Esophagus muscularis mucosa (tissue), 4 donors: ENCODE data around the gene NUDC. TPM values are rescaled to one million over a fixed set of nuclear protein-coding genes. Genes with fewer than 3 reads are reported as not detected.

Experiments used
- DNase-seq: peaks from one replicate; pipeline ENCODE4 v3.0.0-alpha.2; 2017; ENCODE audit errors: extremely low spot score
- H3K27ac ChIP-seq, 4 donors: fragments of 200-600 bp; sonication (generic); replicated peaks in 1 of 4; 1 replicate in 3 of 4; 2 replicates in 1 of 4; pipeline ENCODE4 v1.5.1; 2016 to 2019; ENCODE audit warnings: mild to moderate bottlenecking in 1 of 4
- H3K27me3 ChIP-seq, 4 donors: fragments of 200-600 bp; sonication (generic); one replicate each; pipeline versions ENCODE4 v1.5.1 to v1.6.0; 2016 to 2019
- H3K36me3 ChIP-seq, 4 donors: fragments of 200-600 bp; sonication (generic); one replicate each; pipeline ENCODE4 v1.5.1; 2016 to 2019
- H3K4me1 ChIP-seq, 4 donors: fragments of 200-600 bp; sonication (generic); one replicate each; pipeline ENCODE4 v1.5.1; 2016 to 2019
- H3K4me3 ChIP-seq, 4 donors: fragments of 200-600 bp; sonication (generic); 1 replicate in 2 of 4; 2 replicates in 2 of 4; pipeline ENCODE4 v1.5.1; 2016 to 2019; ENCODE audit warnings: mild to moderate bottlenecking in 4 of 4, moderate library complexity in 1 of 4
- H3K9me3 ChIP-seq, 4 donors: fragments of 200-600 bp; sonication (generic); 1 replicate in 3 of 4; 2 replicates in 1 of 4; pipeline ENCODE4 v1.5.1; 2016 to 2019
- CTCF ChIP-seq, 3 experiments: fragments of 200-600 bp in 2 of 3; fragments of 450-650 bp in 1 of 3; sonication (generic) in 2 of 3; IDR thresholded peaks; one replicate each; pipeline ENCODE4 v1.5.1; 2017 to 2019; ENCODE audit warnings: antibody characterized with exemption in 3 of 3, mild to moderate bottlenecking in 2 of 3, moderate library complexity in 1 of 3
- EP300 ChIP-seq: sonication (generic); formaldehyde crosslinking; IDR thresholded peaks from one replicate; pipeline ENCODE4 v1.6.1; 2017; ENCODE audit warnings: antibody characterized with exemption
- POLR2A ChIP-seq: fragments of 450-650 bp; IDR thresholded peaks from one replicate; pipeline ENCODE4 v1.6.1; 2017; ENCODE audit warnings: antibody characterized with exemption, moderate library complexity, mild to moderate bottlenecking, low read depth
- POLR2AphosphoS5 ChIP-seq, 2 donors: sonication (generic); formaldehyde crosslinking; IDR thresholded peaks; one replicate each; pipeline ENCODE4 v1.6.1; 2017; ENCODE audit warnings: antibody characterized with exemption in 2 of 2
- WGBS: methylation state at CpG from one replicate; pipeline ENCODE4 v1.1.5; 2018; 5-methylcytosine and 5-hydroxymethylcytosine counted together
- intact Hi-C: fragments of 100-400 bp; cut with DNase I; formaldehyde crosslinking; loops from one replicate; pipeline ENCODE4 v1.15.1; 2023
- total RNA-seq, 4 donors: library from RNA; depleted of rRNA; stranded (reverse); fragments of >200 nt; gene quantifications; one replicate each; pipeline versions ENCODE4 v1.1.0 to v1.2.1, GENCODE V29; 2016

NUDC gene
- total RNA-seq, 4 donors from 2014 or later: 61.6 to 91.1 (median 81.5) TPM

GRCh38 chr1:26959722-26960624, 38.4 kb downstream of the NUDC start, which contains the start of gene KDF1:
Gene KDF1 (minus strand): TSS chr1:26960468. CDS start chr1:26952380, 8,088 bp downstream.
- H3K4me1 ChIP-seq: peaks cover 9 to 16% (median 12%) of the 10 kb centered on the region in 4 donors
- no peak for TF ChIP-seq CTCF (IDR thresholded peaks at IDR 0.05)
- no peak for TF ChIP-seq POLR2A
- no peak for TF ChIP-seq EP300
- no peak for TF ChIP-seq POLR2AphosphoS5 (IDR thresholded peaks at IDR 0.05)
- peak within 1 kb of the TSS; percentile 37 to 54 (median 40) for H3K4me3 ChIP-seq
- WGBS: 2% methylated on average over 30 of the region's 86 CpGs
- intact Hi-C loops: no loop called here
- H3K27me3 ChIP-seq: peaks cover 6 to 84% (median 30%) of the 10 kb centered on the region in 4 donors
- H3K9me3 ChIP-seq: peaks cover 0 to 13% (median 5%) of the 10 kb centered on the region in 4 donors
- H3K36me3 ChIP-seq: no peaks in the 10 kb centered on the region
- no peak for DNase-seq
- no peak within 1 kb of the TSS for H3K27ac ChIP-seq

- Histone ChIP-seq H3K27me3 (peaks cover 6 to 80% (median 30%) of the 10 kb centered on the region in 4 donors), H3K36me3 (no peaks in the 10 kb centered on the region), H3K27ac (no peak overlapping the region), H3K4me3 (peak overlapping the region in 3 of 4 donors; percentile 37 to 54 (median 42)), H3K4me1 (peaks cover 9 to 16% (median 12%) of the 10 kb centered on the region in 4 donors), H3K9me3 (peaks cover 0 to 12% (median 5%) of the 10 kb centered on the region in 4 donors)
- no peak for DNase-seq
- intact Hi-C loops: no loop called here
- 30% methylated on average over 1 of the region's 3 CpGs for WGBS
- TF ChIP-seq POLR2A (no peak), EP300 (no peak), CTCF (IDR thresholded peaks at IDR 0.05) (no peak), POLR2AphosphoS5 (IDR thresholded peaks at IDR 0.05) (no peak)
Measured at GRCh38 chr1:26960625-26960966, 39.1 kb downstream of the NUDC start.

GRCh38 chr1:26961826-26962225, 40.3 kb downstream of the NUDC start:
- Histone ChIP-seq H3K27ac (no peak overlapping the region), H3K27me3 (peaks cover 6 to 70% (median 30%) of the 10 kb centered on the region in 4 donors), H3K9me3 (no peaks in the 10 kb centered on the region), H3K4me3 (no peak overlapping the region), H3K4me1 (peaks cover 9 to 16% (median 12%) of the 10 kb centered on the region in 4 donors), H3K36me3 (no peaks in the 10 kb centered on the region)
- no peak for DNase-seq
- no peak for TF ChIP-seq EP300
- no peak for TF ChIP-seq POLR2A
- TF ChIP-seq CTCF (IDR thresholded peaks at IDR 0.05): no peak
- no peak for TF ChIP-seq POLR2AphosphoS5 (IDR thresholded peaks at IDR 0.05)
- intact Hi-C loops: no loop called here
- WGBS: 62% methylated on average over 3 of the region's 3 CpGs

- no peak overlapping the region for H3K27ac ChIP-seq
- TF ChIP-seq POLR2A (no peak), EP300 (no peak), CTCF (IDR thresholded peaks at IDR 0.05) (no peak), POLR2AphosphoS5 (IDR thresholded peaks at IDR 0.05) (no peak)
- no peak for DNase-seq
- H3K36me3 ChIP-seq: no peaks in the 10 kb centered on the region
- no peak overlapping the region for H3K4me3 ChIP-seq
- intact Hi-C loops: loop anchor here (5.0 kb wide), 1 partner anchor 132 kb away; no protein-coding TSS in a partner anchor
- H3K4me1 ChIP-seq: peaks cover 1 to 4% (median 3%) of the 10 kb centered on the region in 4 donors
- H3K9me3 ChIP-seq: no peaks in the 10 kb centered on the region
- WGBS: 90% methylated on average over 6 of the region's 6 CpGs
- H3K27me3 ChIP-seq: peaks cover 5 to 52% (median 9%) of the 10 kb centered on the region in 4 donors
Measured at GRCh38 chr1:26965213-26965612, 43.7 kb downstream of the NUDC start.
